ENCODE results near the gene MEAK7.

Gene MEAK7

GRCh38 chr16:84504420-84505248, at the start of gene MEAK7:
TSS of gene MEAK7 (minus strand) at chr16:84504659. CDS start at chr16:84498086, 6,573 bp downstream.
- no peak for FAIRE-seq

- no peak for FAIRE-seq
Observed at GRCh38 chr16:84553873-84554399, 49.5 kb upstream of the MEAK7 start.

- FAIRE-seq: no peak
Observed at GRCh38 chr16:84552135-84552534, 47.7 kb upstream of the MEAK7 start.

GRCh38 chr16:84550096-84550495, 45.6 kb upstream of the MEAK7 start:
- FAIRE-seq: no peak

- FAIRE-seq: no peak
Observed at GRCh38 chr16:84548971-84549844, 44.7 kb upstream of the MEAK7 start.

GRCh38 chr16:84548508-84548907, 44.0 kb upstream of the MEAK7 start:
- no peak for FAIRE-seq

- no peak for FAIRE-seq
Observed at GRCh38 chr16:84547546-84548061, 43.1 kb upstream of the MEAK7 start.

- FAIRE-seq: no peak
Observed at GRCh38 chr16:84546669-84547545, 42.4 kb upstream of the MEAK7 start.

- FAIRE-seq: no peak
Observed at GRCh38 chr16:84545114-84545737, 40.8 kb upstream of the MEAK7 start.

- no peak for FAIRE-seq
Observed at GRCh38 chr16:84544031-84544773, 39.7 kb upstream of the MEAK7 start.

- no peak for FAIRE-seq
Observed at GRCh38 chr16:84543253-84543652, 38.8 kb upstream of the MEAK7 start.

GRCh38 chr16:84541999-84542817, 37.7 kb upstream of the MEAK7 start:
- no peak for FAIRE-seq

GRCh38 chr16:84540194-84540593, 35.7 kb upstream of the MEAK7 start:
- no peak for FAIRE-seq

GRCh38 chr16:84538222-84538840, 33.9 kb upstream of the MEAK7 start:
- FAIRE-seq: no peak

GRCh38 chr16:84537491-84538151, 33.2 kb upstream of the MEAK7 start:
- FAIRE-seq: no peak

- FAIRE-seq: no peak
Observed at GRCh38 chr16:84535851-84536250, 31.4 kb upstream of the MEAK7 start.

- FAIRE-seq: no peak
Observed at GRCh38 chr16:84535408-84535807, 30.9 kb upstream of the MEAK7 start.

- no peak for FAIRE-seq
Observed at GRCh38 chr16:84534815-84535214, 30.4 kb upstream of the MEAK7 start.

All from colon (tissue), 2 donors.